GM20431 (cell line): ENCODE measurements around the gene MAU2.

ENCODE experiments used
- in situ Hi-C: fragments of 300-500 bp; cut with MseI, MboI; formaldehyde crosslinking; loops from one replicate; pipeline ENCODE4 v1.15.0; 2020; ENCODE audit warnings: low sequenced_read_pairs; ENCODE audit not compliant: unreplicated experiment

Gene MAU2

GRCh38 chr19:19320361-19321140, at the start of gene MAU2, which contains the start of gene SUGP1:
Gene MAU2, plus strand, starts transcription at chr19:19320829. Its CDS starts 31 bp downstream, at chr19:19320860.
Gene SUGP1, minus strand, starts transcription at chr19:19320509. Its CDS starts 13 bp downstream, at chr19:19320496.
- in situ Hi-C loops = no loop called here

GRCh38 chr19:19271828-19272599, 48.6 kb upstream of the MAU2 start:
- in situ Hi-C loops = no loop called here

DNA sequence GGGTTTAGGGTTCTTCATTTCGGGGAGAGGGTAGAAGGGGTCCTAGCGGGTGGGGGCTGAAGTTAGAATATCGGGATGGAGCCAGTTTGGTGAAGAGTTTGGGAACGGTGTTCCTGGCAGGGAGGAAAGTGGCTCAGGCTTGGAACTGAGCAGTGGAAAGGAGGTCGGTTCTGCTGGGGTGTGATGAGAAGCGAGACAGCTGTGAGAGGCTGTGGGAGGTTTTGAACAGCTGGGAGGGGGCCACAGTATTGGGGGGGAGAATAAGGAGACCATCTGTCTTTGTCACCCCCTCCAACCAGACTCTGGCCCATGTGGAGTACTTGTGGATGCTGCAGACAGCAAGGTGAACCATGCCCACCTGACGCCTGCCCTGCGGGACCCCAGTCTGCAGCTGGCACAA, 46.5 kb upstream of the MAU2 start:
- in situ Hi-C loops = no loop called here

DNA sequence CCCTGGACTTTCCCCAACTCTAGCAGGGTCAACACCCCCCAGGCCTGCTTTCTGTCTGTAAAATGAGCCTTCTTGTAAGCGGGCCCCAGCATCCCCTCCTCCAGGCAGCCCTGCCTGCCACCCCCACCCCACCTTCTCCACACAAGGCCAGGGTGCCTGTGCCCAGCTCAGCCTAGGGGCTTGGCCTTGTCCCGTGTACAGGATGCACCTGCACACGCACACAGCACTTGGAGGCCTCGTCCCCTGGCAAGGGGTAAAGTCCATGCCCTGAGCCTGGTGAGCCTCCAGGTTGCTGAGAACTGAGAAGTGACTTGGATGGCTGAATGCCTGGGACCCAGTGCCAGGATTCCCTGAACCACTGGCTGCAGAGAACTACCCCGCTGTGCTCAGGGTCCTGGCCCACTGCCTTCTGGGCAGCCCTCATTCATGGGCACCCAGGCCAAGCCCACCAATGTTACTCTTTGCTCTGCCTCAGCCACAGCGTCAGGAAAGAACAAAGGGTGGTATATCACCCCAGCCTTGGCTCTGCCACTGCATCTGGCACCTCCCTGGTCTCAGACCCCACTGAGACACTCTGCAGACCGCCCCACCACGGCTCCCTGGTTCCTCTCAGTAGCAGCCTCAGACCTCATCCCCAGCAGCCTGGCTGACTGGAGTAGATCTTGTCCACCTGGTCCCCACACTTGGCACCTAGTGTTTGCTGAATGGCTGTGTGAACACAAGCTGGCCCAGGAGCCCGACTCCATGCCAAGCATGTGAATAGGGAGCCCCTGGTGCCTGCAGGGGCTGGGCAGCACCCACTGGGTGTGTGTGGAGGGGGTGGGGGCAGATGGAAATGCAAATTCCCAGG, 45.7 kb upstream of the MAU2 start:
- in situ Hi-C loops = no loop called here

GRCh38 chr19:19276386-19276785, 44.2 kb upstream of the MAU2 start:
- in situ Hi-C loops = no loop called here

DNA sequence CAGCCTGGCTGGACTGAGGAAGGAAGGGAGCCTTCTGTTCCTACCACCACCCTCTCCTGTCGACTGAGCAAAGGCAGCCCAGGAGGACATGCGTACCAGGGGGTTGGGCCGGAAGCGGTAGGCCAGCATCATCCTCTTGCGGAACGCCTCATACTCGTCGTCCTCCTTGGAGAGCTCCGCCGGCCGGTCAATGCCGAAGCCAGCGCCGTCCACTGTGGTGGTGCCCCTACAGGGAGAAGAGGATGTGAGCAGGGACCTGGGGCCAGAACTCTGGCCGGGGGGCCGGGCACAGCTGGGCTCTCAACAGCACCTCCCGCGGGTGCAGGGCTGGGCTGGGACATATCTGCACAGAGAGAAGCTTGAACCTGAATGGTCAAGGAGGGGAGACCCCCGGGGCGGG, 43.8 kb upstream of the MAU2 start:
- in situ Hi-C loops = no loop called here

DNA sequence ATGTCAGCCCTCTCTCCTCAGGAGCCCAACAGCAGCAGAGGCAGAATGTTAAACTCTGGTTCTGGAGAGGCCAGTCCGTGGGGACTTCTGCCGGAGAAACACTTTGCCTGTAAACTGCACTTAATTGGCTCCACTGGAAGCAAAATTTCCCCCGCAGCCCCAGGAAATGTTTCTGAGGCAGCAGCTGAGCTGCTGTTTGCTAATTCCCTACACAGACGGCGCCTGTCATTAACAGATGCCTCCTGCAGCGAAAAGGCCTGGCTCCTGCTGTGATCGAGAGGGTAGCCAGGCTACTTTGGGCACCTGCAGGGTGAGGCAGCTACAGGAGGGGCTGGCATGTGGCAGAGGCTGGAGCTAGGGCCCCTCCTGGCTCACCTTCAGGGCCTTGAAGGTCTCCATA, 42.3 kb upstream of the MAU2 start:
- in situ Hi-C loops = no loop called here

DNA sequence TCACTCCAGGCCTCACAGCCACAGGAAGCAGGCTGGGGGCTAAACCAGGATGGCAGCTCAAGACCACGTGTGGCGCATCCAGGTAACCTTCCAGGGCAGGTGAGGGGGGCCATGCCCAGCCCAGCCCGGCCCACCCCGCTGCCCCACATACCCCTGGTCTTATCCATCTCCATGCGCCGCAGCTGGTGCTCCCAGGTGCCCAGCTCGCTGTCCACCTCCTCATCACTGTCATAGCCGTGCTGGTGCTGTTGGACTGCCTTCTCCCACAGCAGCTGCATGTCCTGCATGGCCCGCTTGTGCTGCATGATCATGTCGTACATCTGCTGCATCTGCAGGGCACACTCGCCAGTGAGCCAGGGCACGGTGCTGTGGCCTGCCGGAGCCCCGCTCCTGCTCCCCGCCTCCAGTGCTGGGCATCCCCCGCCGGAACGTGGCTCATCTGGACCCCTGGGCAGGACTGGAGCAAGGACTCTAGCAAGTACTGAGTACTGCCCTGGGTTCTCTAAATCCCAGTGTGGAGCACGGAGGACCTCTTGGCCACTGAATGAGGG, 41.5 kb upstream of the MAU2 start:
- in situ Hi-C loops = no loop called here

DNA sequence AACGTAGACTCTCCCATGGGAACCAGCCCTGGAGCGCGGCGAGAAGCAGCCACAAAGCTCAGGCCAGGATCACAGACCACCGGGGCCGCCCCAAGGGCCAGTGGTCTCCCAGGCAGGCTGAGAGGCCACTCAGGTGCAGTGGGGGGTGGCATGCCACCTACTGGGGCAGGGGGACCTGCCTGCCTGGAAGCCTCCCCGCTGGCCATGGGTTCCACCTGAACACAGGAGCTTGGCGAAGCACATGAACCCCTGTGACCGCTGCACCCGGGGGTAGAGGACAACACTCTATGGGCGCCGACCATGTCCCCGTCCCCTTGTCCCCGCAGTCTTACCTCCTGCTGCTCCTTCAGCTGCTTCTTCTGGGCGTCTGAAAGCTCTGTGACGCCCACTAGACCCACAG, 40.8 kb upstream of the MAU2 start:
- in situ Hi-C loops = no loop called here

GRCh38 chr19:19280561-19280960, 40.1 kb upstream of the MAU2 start:
- in situ Hi-C loops = no loop called here

- in situ Hi-C loops = no loop called here
These were observed 34.9 kb upstream of the MAU2 start for GRCh38 chr19:19285686-19286085.

GRCh38 chr19:19292607-19293006, 28.0 kb upstream of the MAU2 start:
- in situ Hi-C loops = no loop called here

- in situ Hi-C loops = no loop called here
These were observed 25.7 kb upstream of the MAU2 start for GRCh38 chr19:19294914-19295313.

DNA sequence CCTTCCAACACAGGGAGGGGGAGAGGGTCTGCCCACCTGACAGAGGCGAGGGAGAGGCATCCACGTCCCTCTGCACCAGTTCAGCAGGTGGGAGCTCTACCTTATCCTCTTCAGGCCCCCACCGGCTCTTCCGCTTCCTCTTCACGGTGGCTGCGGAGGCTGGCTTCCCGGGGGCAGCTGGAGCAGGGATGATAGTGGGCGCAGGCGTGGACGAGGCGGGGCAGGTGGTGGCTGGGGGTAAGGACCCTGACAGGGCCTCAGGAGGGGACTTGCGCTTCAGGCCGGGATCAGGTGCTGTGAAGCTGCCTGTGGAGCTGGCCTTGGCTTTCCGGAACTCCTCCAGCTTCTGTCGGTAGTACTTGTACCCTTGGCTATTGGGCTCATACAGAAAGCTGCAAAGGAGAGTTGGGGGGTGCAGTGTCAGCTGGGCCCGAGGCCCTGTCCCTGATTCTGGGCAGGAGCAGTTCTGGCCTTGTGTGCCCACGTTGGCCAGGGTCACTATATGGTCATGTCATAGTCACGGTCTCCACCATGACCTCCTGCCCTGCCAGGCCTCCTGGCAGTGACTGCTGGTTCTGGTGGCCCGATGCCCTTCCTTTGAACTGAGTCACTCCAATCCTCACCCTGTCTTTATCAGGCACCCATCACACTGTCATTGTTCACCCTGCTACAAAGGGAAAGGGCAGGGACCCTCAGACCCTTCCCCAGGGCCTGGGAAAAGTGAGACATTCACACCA, 23.5 kb upstream of the MAU2 start:
- in situ Hi-C loops = no loop called here

DNA sequence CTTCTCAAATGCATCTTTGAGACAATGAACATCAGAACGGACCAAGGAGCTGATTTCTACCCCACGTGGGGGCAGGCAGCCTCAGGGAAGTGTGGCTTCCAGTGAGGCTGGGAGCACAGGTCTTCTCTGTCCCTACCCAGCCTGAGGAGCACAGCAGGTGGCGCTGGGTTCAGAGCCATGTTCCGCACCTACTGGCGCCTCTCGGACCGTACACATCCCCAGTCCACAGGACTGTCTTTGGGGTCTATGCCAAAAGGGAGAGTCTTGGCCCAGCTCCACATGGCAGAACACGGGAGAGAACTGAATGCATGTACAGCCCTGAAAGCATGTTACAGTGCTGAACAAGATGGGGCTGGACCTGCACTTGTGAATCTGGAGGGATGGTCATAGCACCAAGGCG, 22.9 kb upstream of the MAU2 start:
- in situ Hi-C loops = no loop called here

DNA sequence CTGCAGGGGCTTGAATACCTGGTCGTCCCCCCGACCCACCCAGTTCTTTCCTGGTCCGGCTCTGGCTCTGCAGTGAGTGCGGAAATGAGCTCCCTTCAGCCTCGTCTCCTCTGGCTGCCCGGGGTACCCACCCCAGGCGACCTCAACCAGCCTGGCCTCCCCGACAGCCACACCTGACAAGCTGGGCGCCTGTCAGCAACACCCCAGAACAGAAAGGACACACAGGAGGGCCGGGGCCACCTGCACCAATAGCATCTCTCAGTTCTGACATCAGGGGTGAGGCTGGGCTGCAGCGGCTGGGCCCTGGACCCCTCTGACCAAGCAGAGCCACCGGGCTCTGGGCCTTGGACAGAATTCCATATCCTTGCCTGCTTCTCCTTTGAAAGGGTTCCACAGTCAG, 20.0 kb upstream of the MAU2 start:
- in situ Hi-C loops = no loop called here

- in situ Hi-C loops = no loop called here
These were observed 17.2 kb upstream of the MAU2 start for GRCh38 chr19:19303411-19303810.

DNA sequence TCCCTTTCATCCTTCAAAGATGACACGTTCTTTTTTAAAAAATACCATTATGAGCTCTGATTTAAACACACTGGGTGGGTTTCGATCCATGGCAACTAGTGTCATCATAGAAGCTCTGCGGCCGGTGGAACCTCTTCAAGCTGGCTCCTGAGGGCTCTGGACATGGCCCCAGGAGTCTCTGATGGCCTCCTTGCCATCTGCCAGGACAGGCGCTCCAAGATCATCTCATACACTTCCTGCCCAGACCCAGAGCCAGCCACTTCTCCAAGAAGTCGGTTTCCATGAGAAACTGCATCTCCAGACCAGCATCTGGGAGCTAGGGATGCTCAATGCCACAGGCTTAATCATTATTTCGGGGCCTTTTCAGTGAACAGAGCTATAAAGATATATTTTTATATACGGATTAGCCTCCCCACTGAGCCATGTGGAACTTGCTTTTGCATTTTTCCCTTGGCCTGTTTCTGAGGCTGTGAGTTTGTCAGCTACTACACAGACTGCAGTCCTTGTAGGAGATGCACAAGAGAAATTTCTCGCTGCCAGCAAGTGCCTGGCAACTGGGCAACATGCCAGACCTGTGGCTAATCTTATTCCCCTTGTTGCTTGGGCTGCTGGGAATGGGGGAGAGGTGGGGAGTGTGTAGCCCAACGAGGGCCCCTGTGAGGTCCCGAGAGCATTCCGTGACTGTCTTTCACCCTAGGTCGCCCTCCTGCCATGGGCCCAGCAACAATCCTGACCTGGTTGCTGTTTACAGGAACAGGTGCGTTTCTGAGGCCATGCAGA, 16.3 kb upstream of the MAU2 start:
- in situ Hi-C loops = no loop called here

DNA sequence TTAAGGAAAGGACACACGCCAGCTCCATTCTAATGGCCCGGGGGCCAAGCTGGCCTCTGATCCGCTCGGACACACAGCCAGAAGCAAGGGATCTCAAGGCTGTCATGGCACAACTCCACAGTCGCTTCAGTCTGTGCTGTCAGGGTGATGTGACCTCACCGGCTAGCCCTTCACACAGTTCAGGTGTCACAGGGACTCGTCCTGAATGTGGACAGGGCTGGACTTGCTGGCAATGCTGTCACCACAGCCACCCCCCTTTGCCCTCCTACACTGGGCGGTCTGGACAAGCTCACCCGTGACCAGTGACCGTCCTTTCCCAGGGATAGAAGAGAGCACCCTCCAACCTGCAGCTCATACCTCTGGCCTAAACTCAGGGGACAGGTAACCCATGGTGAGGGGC, 15.6 kb upstream of the MAU2 start:
- in situ Hi-C loops = no loop called here
